GM19025 (cell line): ENCODE results near the gene PDGFRA.
A peak's percentile ranks its signal among the peaks of the same experiment; 100 is the strongest.

Experiments used
- ATAC-seq: cut with Tn5 transposase; IDR thresholded peaks from one replicate; pipeline ENCODE4 v1.9.1; 2021; ENCODE audit warnings: mild to moderate bottlenecking, low read depth, moderate library complexity; ENCODE audit not compliant: unreplicated experiment

Gene PDGFRA

GRCh38 chr4:54228961-54229501, at the start of gene PDGFRA:
Gene PDGFRA (plus strand): TSS chr4:54229293. CDS start chr4:54258769, 29,476 bp downstream.
- no peak for ATAC-seq

- ATAC-seq: no peak
These were observed 44.5 kb upstream of the PDGFRA start for GRCh38 chr4:54184581-54184980.

- no peak for ATAC-seq
These were observed 43.9 kb upstream of the PDGFRA start for GRCh38 chr4:54185044-54185780.

- no peak for ATAC-seq
These were observed 43.2 kb upstream of the PDGFRA start for GRCh38 chr4:54185866-54186265.

- no peak for ATAC-seq
These were observed 42.7 kb upstream of the PDGFRA start for GRCh38 chr4:54186371-54186770.

- ATAC-seq: no peak
These were observed 41.9 kb upstream of the PDGFRA start for GRCh38 chr4:54187148-54187547.

- no peak for ATAC-seq
These were observed 40.0 kb upstream of the PDGFRA start for GRCh38 chr4:54189140-54189539.

- ATAC-seq: no peak
These were observed 36.3 kb upstream of the PDGFRA start for GRCh38 chr4:54192811-54193210.

GRCh38 chr4:54197926-54198325, 31.2 kb upstream of the PDGFRA start:
- no peak for ATAC-seq

GRCh38 chr4:54199919-54200318, 29.2 kb upstream of the PDGFRA start:
- ATAC-seq: no peak

GRCh38 chr4:54209617-54210016, 19.5 kb upstream of the PDGFRA start:
- ATAC-seq: no peak

GRCh38 chr4:54213001-54213400, 16.1 kb upstream of the PDGFRA start:
- no peak for ATAC-seq

GRCh38 chr4:54213761-54214160, 15.3 kb upstream of the PDGFRA start:
- no peak for ATAC-seq

GRCh38 chr4:54215379-54216077, 13.6 kb upstream of the PDGFRA start:
- ATAC-seq: no peak

GRCh38 chr4:54217642-54218495, 11.2 kb upstream of the PDGFRA start:
- peak; percentile 60 for ATAC-seq

GRCh38 chr4:54218736-54219135, 10.4 kb upstream of the PDGFRA start:
- no peak for ATAC-seq

GRCh38 chr4:54224996-54225597, 4.0 kb upstream of the PDGFRA start:
- no peak for ATAC-seq

GRCh38 chr4:54225598-54226403, 3.3 kb upstream of the PDGFRA start:
- no peak for ATAC-seq

- ATAC-seq: no peak
These were observed 2.5 kb upstream of the PDGFRA start for GRCh38 chr4:54226404-54227255.
